ENCODE measurements around the gene IWS1.
"Not testable (repeated sequence)": the region's sequence is repeated elsewhere in the genome, so short reads cannot be mapped to it uniquely, and the experiment has no call there.

The IWS1 gene

GRCh38 chr2:127527001-127527804 is 914 bp upstream of the IWS1 start:
- DNase-seq, result no peak

GRCh38 chr2:127525691-127526131 is 578 bp downstream of the IWS1 start:
- DNase-seq, result no peak

- not testable (repeated sequence) for DNase-seq
These were observed 2.0 kb downstream of the IWS1 start for GRCh38 chr2:127524198-127524834.

- no peak for DNase-seq
These were observed 2.9 kb downstream of the IWS1 start for GRCh38 chr2:127523269-127523939.

DNA sequence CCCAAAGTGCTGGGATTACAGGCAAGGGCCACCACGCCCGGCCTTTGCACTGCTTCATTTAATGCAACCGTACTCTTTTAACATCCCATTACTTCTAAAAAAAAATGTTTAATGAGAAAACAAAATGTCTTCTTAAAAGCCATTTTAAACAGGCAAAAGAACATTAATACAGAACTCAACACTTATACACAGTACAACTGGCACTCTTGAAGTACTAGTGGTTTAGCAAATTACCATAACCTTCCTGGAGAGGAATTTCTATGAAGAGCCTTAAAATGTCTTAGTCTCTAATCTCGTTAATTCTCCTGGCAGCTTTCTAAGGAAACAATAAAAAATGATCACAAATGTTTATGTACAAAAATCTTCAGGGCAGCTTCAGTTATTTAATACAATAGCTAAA is 5.9 kb downstream of the IWS1 start:
- no peak for DNase-seq

DNA sequence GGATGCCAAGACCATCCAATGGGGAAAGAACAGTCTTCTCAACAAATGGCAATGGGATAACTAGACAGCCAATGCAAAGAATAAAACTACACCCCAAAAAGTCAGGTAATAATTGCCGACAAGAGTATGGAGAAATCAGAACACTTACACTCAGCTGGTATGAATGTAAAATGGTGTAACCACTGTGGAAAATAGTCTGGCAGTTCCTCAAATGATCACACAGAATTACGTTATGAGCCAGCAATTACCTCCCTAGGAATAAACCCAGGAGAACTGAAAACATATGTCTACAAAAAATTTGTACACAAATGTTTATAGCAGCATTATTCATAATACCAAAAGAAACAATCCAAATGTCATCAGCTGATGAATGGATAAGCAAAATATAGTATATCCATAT is 8.8 kb downstream of the IWS1 start:
- no peak for DNase-seq

DNA sequence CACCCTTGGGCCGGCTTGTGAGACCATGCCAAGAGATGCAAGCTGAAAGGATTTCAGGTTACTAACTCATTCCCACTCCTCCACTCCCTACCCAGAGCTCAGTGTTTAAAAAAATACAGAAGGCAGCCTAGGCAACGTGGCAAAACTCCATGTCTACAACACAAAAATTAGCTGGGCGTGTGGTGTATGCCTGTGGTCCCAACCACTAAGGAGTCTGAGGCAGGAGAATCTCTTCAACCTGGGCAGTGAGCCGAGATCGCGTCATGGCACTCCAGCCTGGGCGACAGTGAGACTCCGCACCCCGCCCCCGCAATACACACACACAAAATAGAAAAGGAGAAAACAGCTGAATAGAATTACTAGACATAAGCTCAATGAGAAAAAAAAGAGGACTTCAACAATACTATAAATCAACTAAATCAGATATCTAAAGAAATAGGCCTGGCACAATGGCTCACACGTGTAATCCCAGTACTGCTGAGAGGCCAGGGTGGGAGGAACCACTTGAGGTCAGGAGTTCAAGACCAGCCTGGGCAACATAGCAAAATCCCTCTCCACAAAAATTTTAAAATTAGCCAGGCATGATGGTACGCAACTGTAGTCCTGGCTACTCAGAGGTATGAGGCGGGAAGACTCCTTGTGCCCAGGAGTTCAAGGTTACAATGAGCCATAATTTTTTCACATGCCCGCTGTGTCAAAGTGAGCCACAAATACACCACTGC is 10.1 kb downstream of the IWS1 start:
- no peak for DNase-seq

DNA sequence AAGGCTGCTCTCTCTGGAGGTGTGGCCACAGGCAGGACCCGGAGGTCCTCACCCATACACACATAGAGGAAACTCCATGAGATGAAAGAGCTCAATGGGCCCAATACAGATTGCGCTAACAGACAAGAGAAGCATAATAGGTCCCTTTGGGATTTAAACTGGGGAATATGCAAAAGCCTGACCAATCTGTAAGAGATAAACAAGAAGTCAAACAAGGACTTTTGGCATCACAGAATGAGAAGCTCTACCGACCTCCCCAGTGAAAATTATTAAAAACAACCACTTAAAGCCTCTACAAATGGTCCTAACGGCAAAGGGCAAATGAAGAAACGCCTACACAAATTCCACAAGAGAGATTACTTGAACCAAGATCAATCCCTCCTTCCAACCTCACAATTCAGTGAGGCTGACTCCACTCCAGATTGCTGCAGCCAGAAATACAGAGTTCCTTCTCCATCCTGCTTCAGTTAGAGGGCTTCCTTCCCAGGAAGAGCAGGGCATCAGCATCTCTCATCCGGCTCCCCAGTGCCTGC is 10.8 kb downstream of the IWS1 start:
- DNase-seq, result no peak

GRCh38 chr2:127514485-127514884 is 11.8 kb downstream of the IWS1 start:
- no peak for DNase-seq

GRCh38 chr2:127514076-127514475 is 12.2 kb downstream of the IWS1 start:
- no peak for DNase-seq

GRCh38 chr2:127512362-127512761 is 13.9 kb downstream of the IWS1 start:
- DNase-seq, result no peak

DNA sequence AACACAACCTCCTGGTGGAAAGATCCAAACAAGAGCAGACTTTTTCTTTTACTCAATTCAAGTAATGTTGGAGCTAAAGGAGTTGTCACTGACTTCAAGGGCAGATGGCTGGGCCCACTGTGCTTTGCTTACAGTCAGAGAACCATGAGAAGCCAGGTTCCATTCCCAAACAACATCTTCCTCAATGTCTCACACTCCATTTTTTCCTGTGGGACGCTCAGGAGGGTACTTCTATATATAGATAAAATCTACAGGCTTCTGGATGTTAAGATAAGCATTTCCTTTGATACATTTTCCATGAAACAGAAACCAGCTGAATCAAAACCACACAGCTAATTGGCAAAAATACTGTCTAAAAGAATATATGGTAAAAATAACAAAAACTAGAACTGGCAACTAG is 14.4 kb downstream of the IWS1 start:
- no peak for DNase-seq

GRCh38 chr2:127511090-127511695 is 15.1 kb downstream of the IWS1 start:
- no peak for DNase-seq

- no peak for DNase-seq
These were observed 16.2 kb downstream of the IWS1 start for GRCh38 chr2:127510073-127510472.

GRCh38 chr2:127508631-127509034 is 17.7 kb downstream of the IWS1 start:
- DNase-seq, result peak; percentile 88

DNA sequence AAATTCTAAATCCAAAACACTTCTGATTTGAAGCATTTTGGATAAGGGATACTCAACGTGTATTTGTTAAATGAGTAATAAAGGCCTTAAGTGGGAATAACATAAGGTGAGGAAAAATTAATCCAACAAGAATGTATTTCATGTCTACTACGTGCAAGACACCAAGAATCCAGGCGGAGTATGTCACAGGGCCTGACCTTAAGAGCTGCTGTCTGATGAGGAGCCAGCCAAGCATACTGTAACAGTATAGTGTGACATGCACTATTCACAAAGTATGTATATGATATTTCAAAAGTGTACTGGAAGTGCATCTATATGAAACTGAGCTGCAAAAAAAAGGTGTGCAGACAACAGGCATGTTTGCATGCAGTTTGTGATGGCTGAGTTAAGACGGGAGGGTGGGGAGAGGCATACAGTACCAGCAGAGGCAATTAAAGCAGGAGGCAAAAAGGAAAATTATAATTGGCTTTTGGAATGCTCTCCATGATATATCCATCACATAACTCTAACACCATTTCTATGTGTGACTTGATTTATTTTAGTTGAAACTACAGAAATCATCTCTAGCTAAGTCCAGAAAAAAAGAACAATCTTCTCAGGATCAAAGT is 18.2 kb downstream of the IWS1 start:
- no peak for DNase-seq

GRCh38 chr2:127506510-127506909 is 19.8 kb downstream of the IWS1 start:
- no peak for DNase-seq

GRCh38 chr2:127504552-127505430 is 21.5 kb downstream of the IWS1 start:
- no peak for DNase-seq

GRCh38 chr2:127503491-127503890 is 22.8 kb downstream of the IWS1 start:
- no peak for DNase-seq

GRCh38 chr2:127498386-127498785 is 27.9 kb downstream of the IWS1 start:
- no peak for DNase-seq

DNA sequence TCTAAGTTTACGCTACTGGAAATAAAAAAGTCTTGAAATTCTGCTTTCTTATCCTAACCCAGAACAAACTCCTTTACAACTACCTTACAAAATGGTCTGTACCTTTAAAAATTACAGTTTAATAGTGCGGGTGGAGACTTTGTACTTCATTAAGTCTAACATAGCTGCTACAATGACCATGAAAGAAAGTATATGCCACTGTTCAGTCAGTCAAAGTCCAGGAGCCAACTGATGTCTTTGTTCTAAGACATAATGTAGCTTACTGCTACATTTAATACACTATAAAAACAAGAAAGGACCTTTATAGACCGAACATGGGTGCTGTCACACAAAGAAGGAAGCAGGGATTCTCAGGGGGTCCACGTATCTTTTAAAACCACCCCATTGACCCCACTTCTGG is 36.0 kb downstream of the IWS1 start:
- DNase-seq, result no peak
